B cell (primary cell): ENCODE measurements around the gene C3orf22.

Experiments
- CTCF ChIP-seq: fragments of 200-600 bp; IDR thresholded peaks from one replicate; pipeline ENCODE4 v1.8.0; 2022; ENCODE audit warnings: antibody characterized with exemption, mild to moderate bottlenecking
- EZH2 ChIP-seq: IDR thresholded peaks from 2 replicates; pipeline ENCODE4 v1.6.1; 2012; ENCODE audit warnings: borderline replicate concordance, low read depth, mild to moderate bottlenecking, moderate library complexity, low read length; ENCODE audit not compliant: insufficient read depth, poor library complexity, severe bottlenecking

GRCh38 chr3:126531051-126531330 is 27.7 kb downstream of the C3orf22 start:
- TF ChIP-seq CTCF = no peak
- TF ChIP-seq EZH2 = no peak
